ENCODE data around the gene FOSB.

DNA sequence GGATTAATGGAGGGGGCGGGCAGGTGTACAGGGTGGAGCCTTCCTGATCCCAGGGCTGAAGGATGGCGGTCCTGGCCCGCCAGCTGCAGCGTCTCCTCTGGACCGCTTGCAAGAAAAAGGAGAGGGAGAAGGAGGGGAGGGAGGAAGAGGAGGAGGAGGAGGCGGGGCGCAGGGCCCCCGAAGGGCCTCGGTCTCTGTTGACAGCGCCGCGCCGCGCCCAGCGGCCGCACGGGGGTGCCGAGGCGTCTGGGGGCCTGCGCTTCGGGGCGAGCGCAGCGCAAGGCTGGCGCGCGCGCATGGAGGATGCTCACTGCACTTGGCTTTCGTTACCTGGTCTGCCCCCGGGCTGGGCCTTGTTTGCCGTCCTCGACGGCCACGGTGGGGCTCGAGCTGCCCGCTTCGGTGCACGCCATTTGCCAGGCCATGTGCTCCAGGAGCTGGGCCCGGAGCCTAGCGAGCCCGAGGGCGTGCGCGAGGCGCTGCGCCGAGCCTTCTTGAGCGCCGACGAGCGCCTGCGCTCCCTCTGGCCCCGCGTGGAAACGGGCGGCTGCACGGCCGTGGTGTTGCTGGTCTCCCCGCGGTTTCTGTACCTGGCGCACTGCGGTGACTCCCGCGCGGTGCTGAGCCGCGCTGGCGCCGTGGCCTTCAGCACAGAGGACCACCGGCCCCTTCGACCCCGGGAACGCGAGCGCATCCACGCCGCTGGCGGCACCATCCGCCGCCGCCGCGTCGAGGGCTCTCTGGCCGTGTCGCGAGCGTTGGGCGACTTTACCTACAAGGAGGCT is 30.8 kb downstream of the FOSB start, which contains the start of gene PPM1N:
- TF ChIP-seq POLR2A (IDR thresholded peaks at IDR 0.05; ENCODE audit: low read length) (no peak), GATA1 (IDR thresholded peaks at IDR 0.05; ENCODE audit: low read depth, low read length) (no peak)
